Ishikawa (cell line): ENCODE data around the gene PDP2.

Experiments used
- CEBPB ChIP-seq: IDR thresholded peaks from 2 replicates; pipeline ENCODE4 v1.6.1; 2012
- CREB1 ChIP-seq: IDR thresholded peaks from 2 replicates; pipeline ENCODE4 v1.6.1; 2012; ENCODE audit warnings: low read depth
- EP300 ChIP-seq: IDR thresholded peaks from 2 replicates; pipeline ENCODE4 v1.6.1; 2012; ENCODE audit warnings: borderline replicate concordance
- FOXM1 ChIP-seq: IDR thresholded peaks from 2 replicates; pipeline ENCODE4 v1.6.1; 2012; ENCODE audit warnings: low read depth, borderline replicate concordance
- NFIC ChIP-seq: IDR thresholded peaks from 2 replicates; pipeline ENCODE4 v1.6.1; 2012
- RAD21 ChIP-seq: IDR thresholded peaks from 2 replicates; pipeline ENCODE4 v1.6.1; 2012; ENCODE audit warnings: low read depth
- REST ChIP-seq: IDR thresholded peaks from 2 replicates; pipeline ENCODE4 v1.6.1; 2012; ENCODE audit warnings: low read depth, mild to moderate bottlenecking
- TAF1 ChIP-seq: IDR thresholded peaks from 2 replicates; pipeline ENCODE4 v1.6.1; 2012; ENCODE audit warnings: low read depth, mild to moderate bottlenecking
- TEAD4 ChIP-seq: IDR thresholded peaks from 2 replicates; pipeline ENCODE4 v1.6.1; 2012
- USF1 ChIP-seq: IDR thresholded peaks from 2 replicates; pipeline ENCODE4 v1.6.1; 2012
- YY1 ChIP-seq: IDR thresholded peaks from 2 replicates; pipeline ENCODE4 v1.6.1; 2012; ENCODE audit warnings: low read depth

- no peak for TF ChIP-seq TAF1
- no peak for TF ChIP-seq CREB1
- no peak for TF ChIP-seq NFIC
- no peak for TF ChIP-seq REST
- no peak for TF ChIP-seq RAD21
- TF ChIP-seq FOXM1: no peak
- no peak for TF ChIP-seq CEBPB
- TF ChIP-seq YY1: no peak
- no peak for TF ChIP-seq EP300
- TF ChIP-seq TEAD4: no peak
- no peak for TF ChIP-seq USF1
These were observed 1.7 kb downstream of the PDP2 start for GRCh38 chr16:66881964-66882508.
